Omental fat pad (tissue), 4 donors: ENCODE measurements around the gene MSRB3. TPM values are rescaled to one million over a fixed set of nuclear protein-coding genes. Genes with fewer than 3 reads are reported as not detected.

Experiments
- ATAC-seq: fragments of 150-250 bp; one replicate; pipeline ENCODE4 v1.9.1; 2016; ENCODE audit warnings: mild to moderate bottlenecking, moderate library complexity; ENCODE audit not compliant: low FRiP score
- DNase-seq: peaks from one replicate; pipeline ENCODE4 v3.0.0-alpha.2; 2019; ENCODE audit warnings: low spot score
- CTCF ChIP-seq, 3 donors: fragments of 450-650 bp; IDR thresholded peaks; one replicate each; pipeline ENCODE4 v1.5.1; 2016 to 2017; ENCODE audit warnings: antibody characterized with exemption in 3 of 3, mild to moderate bottlenecking in 3 of 3, moderate library complexity in 2 of 3
- total RNA-seq, 4 donors: library from RNA; depleted of rRNA; stranded (reverse); fragments of >200 nt; gene quantifications; one replicate each; pipeline ENCODE4 v1.1.0, GENCODE V29; 2016

MSRB3 gene
- total RNA-seq, 4 donors from 2014 or later: 36.8 to 49.7 (median 44.8) TPM

GRCh38 chr12:65427646-65428045 is 149.2 kb downstream of the MSRB3 start:
- no peak for ATAC-seq
- TF ChIP-seq CTCF (IDR thresholded peaks at IDR 0.05): no peak
- DNase-seq: no peak

DNA sequence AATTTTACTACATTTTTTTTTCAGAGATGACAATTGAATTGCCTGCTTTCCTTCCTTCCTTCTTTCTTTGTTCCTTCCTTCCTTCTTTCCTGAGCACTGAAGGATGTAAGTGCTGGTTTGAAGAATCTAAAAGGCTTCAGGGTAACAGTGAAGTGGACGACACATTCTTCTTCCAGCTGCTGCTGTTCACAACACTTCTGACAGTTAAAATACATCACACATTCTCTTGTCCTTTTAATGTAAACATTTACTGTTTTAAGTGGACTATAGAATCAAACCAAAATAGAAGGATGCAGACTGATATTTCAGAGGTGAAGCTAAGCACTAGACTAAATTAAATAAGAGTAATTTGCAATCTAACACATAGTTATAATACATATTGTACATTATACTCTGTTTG is 151.5 kb downstream of the MSRB3 start:
- ATAC-seq (no peak), DNase-seq (no peak)
- TF ChIP-seq CTCF (IDR thresholded peaks at IDR 0.05): no peak

DNA sequence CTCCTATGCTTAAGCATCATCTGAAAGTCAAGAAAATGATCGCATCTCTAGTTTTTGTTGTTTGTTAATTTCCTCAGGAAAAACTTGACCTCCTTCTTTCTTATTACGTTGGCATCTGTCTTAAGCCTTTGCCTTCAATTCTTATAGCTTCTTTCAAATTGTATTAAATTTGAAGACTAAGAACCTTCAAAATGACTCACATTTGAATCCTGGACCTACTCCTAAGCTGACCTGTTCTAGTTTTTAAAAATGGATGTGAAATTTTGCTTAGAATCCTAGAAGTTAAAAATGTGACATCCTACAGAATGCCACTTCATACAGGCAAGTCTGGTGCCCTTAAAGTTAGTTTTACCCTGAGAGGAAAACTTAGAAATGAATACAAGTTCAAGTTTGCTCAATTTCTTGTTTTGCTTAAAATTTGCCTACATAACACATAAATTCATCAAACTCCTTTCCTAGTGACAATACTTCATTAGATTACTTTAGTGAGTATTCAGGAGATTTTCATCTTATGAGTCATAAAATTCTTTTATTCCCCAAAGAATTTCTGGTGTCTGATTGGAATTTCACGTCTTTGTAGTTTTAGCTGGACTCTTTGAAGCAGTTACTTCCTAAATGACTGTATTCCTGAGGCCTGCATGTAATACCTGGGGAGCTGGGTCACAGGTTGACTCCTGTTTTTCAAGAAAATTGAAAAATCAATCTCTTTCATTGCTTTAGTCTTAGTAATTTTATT is 152.3 kb downstream of the MSRB3 start:
- ATAC-seq (no peak), DNase-seq (no peak)
- no peak for TF ChIP-seq CTCF (IDR thresholded peaks at IDR 0.05)

DNA sequence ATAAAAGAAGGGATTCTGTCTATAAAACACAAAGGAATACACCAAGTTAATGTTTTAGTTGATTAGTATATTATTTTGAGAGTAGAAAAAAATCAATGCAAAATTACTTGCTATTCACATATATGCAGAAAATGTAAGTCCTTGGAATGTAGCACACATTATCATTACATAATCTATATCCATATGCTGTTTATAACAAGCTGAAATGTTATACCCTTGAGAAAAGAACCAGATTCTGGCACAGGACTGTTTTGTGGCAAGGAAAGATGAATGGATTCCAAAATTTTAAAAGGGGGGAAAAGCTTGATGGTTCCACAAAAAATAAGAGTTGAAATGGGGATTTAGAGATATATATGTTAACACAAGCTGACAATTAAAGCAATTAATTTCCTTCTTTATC is 153.6 kb downstream of the MSRB3 start:
- no peak for TF ChIP-seq CTCF (IDR thresholded peaks at IDR 0.05)
- ATAC-seq (no peak), DNase-seq (no peak)

- DNase-seq: no peak
- ATAC-seq: no peak
- TF ChIP-seq CTCF (IDR thresholded peaks at IDR 0.05): no peak
These were observed 154.2 kb downstream of the MSRB3 start for GRCh38 chr12:65432651-65433050.

GRCh38 chr12:65434737-65435136 is 156.3 kb downstream of the MSRB3 start:
- DNase-seq (no peak), ATAC-seq (no peak)
- TF ChIP-seq CTCF (IDR thresholded peaks at IDR 0.05): no peak

GRCh38 chr12:65443038-65443437 is 164.6 kb downstream of the MSRB3 start:
- DNase-seq (no peak), ATAC-seq (no peak)
- no peak for TF ChIP-seq CTCF (IDR thresholded peaks at IDR 0.05)
